HepG2 (cell line): ENCODE data around the gene MBD5. TPM values are rescaled to one million over a fixed set of nuclear protein-coding genes. Genes with fewer than 3 reads are reported as not detected.

Experiments
- ADNP ChIP-seq: sonication (generic); formaldehyde crosslinking; IDR thresholded peaks from 2 replicates; pipeline ENCODE4 v1.4.0; 2020; ENCODE audit warnings: missing genetic modification reagents
- ARID3A ChIP-seq: IDR thresholded peaks from 2 replicates; pipeline ENCODE4 v1.6.1; 2012; ENCODE audit warnings: low read depth, low read length, improper control_type of control experiment
- KIAA2018 ChIP-seq: sonication (generic); formaldehyde crosslinking; IDR thresholded peaks from 2 replicates; pipeline ENCODE4 v1.5.0; 2020; ENCODE audit warnings: mild to moderate bottlenecking, missing genetic modification reagents, borderline replicate concordance
- KLF16 ChIP-seq, 2 experiments: sonication (generic) in 1 of 2; formaldehyde crosslinking in 1 of 2; IDR thresholded peaks; 2 replicates each; pipeline versions ENCODE4 v1.6.1 to v1.8.0; 2016 to 2023; ENCODE audit warnings: missing genetic modification reagents in 2 of 2, missing compliant biosample characterization in 1 of 2
- NR3C1 ChIP-seq: sonication (generic); formaldehyde crosslinking; IDR thresholded peaks from 2 replicates; pipeline ENCODE4 v1.4.0; 2020; ENCODE audit warnings: missing genetic modification reagents
- PLSCR1 ChIP-seq: sonication (generic); formaldehyde crosslinking; IDR thresholded peaks from 2 replicates; pipeline ENCODE4 v1.5.0; 2020; ENCODE audit warnings: missing genetic modification reagents, mild to moderate bottlenecking, borderline replicate concordance
- RAD21 ChIP-seq: fragments of 450-650 bp; formaldehyde crosslinking; IDR thresholded peaks from 2 replicates; pipeline ENCODE4 v1.5.0; 2020; ENCODE audit warnings: mild to moderate bottlenecking
- ZBTB20 ChIP-seq: sonication (generic); formaldehyde crosslinking; IDR thresholded peaks from 2 replicates; pipeline ENCODE4 v1.8.1; 2023; ENCODE audit warnings: missing genetic modification reagents, low read depth, mild to moderate bottlenecking, borderline replicate concordance
- ZBTB33 ChIP-seq: sonication (generic); formaldehyde crosslinking; IDR thresholded peaks from 2 replicates; pipeline ENCODE4 v1.4.0; 2020; ENCODE audit warnings: missing genetic modification reagents
- ZNF17 ChIP-seq: sonication (generic); formaldehyde crosslinking; IDR thresholded peaks from 2 replicates; pipeline ENCODE4 v1.5.0; 2020; ENCODE audit warnings: mild to moderate bottlenecking, missing genetic modification reagents
- ZNF367 ChIP-seq: sonication (generic); formaldehyde crosslinking; IDR thresholded peaks from 2 replicates; pipeline ENCODE4 v1.4.0; 2020; ENCODE audit warnings: missing genetic modification reagents, borderline replicate concordance
- ZNF510 ChIP-seq: sonication (generic); formaldehyde crosslinking; IDR thresholded peaks from 2 replicates; pipeline ENCODE4 v1.4.0; 2020; ENCODE audit warnings: low read depth, mild to moderate bottlenecking, missing genetic modification reagents
- polyA plus RNA-seq, 8 experiments: library from polyadenylated mRNA; depleted of rRNA in 3 of 8; stranded (reverse) in 7 of 8; unstranded in 1 of 8; fragments of >200 nt; fragmentation: Illumina TruSeq in 4 of 8; extraction: Trizol in 4 of 8; gene quantifications; 2 replicates each; pipeline versions ENCODE4 v1.2.1 to v1.2.3, GENCODE V29; 2011 to 2016; ENCODE audit warnings: low read depth in 4 of 8, missing spikeins in 1 of 8, mixed read lengths in 1 of 8; ENCODE audit not compliant: insufficient read depth in 1 of 8
- total RNA-seq, 5 experiments: library from RNA; depleted of rRNA; stranded (reverse); fragments of >200 nt; fragmentation: Illumina TruSeq; extraction: Trizol; gene quantifications; 2 replicates each; pipeline ENCODE4 v1.2.3, GENCODE V29; 2016; ENCODE audit warnings: low read depth in 1 of 5
- TF ChIP-seq, protein P1 (sequence below): sonication (generic); formaldehyde crosslinking; IDR thresholded peaks from 2 replicates; pipeline ENCODE4 v1.8.1; 2023; ENCODE audit warnings: mild to moderate bottlenecking, missing genetic modification reagents

The MBD5 gene
- total and polyA plus RNA-seq, 2 of the 13 experiments (the other 11 are each of a cell fraction or from before 2014, with no cell fraction given), result 13.5 to 26.4 TPM

- TF ChIP-seq ARID3A (no peak), NR3C1 (no peak), ZNF510 (CRISPR knock-in tag) (0 out of 2 replicates have a peak, but pooled peaks have one; percentile 10), ZNF367 (CRISPR knock-in tag) (no peak), ZBTB20 (CRISPR knock-in tag) (no peak), ADNP (CRISPR knock-in tag) (no peak), ZBTB33 (CRISPR knock-in tag) (no peak), PLSCR1 (CRISPR knock-in tag) (no peak), RAD21 (peak; percentile 31; the same call in 1 of the 2 replicates), ZNF17 (CRISPR knock-in tag) (no peak), KIAA2018 (CRISPR knock-in tag) (0 out of 2 replicates have a peak, but pooled peaks have one; percentile 61), KLF16 (CRISPR knock-in tag; IDR thresholded peaks at IDR 0.05) (no peak)
- TF ChIP-seq, protein P1, sequence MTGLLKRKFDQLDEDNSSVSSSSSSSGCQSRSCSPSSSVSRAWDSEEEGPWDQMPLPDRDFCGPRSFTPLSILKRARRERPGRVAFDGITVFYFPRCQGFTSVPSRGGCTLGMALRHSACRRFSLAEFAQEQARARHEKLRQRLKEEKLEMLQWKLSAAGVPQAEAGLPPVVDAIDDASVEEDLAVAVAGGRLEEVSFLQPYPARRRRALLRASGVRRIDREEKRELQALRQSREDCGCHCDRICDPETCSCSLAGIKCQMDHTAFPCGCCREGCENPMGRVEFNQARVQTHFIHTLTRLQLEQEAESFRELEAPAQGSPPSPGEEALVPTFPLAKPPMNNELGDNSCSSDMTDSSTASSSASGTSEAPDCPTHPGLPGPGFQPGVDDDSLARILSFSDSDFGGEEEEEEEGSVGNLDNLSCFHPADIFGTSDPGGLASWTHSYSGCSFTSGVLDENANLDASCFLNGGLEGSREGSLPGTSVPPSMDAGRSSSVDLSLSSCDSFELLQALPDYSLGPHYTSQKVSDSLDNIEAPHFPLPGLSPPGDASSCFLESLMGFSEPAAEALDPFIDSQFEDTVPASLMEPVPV (CRISPR knock-in tag), result no peak
Observed at GRCh38 chr2:148021059-148021861, at the start of gene MBD5 (continued).
